Keratinocyte (primary cell): ENCODE measurements around the gene SURF4. TPM values are rescaled to one million over a fixed set of nuclear protein-coding genes. Genes with fewer than 3 reads are reported as not detected.

Experiments used
- DNase-seq: peaks from one replicate; pipeline ENCODE4 v3.0.0-alpha.2; 2011; ENCODE audit warnings: low read depth, missing footprints, low spot score
- FAIRE-seq: peaks from 2 replicates; lab custom pipeline; 2011; peaks lifted over from hg19 to GRCh38; lab: Jason Lieb, UNC
- H2AFZ ChIP-seq: 2 replicates; pipeline ENCODE4 v1.6.0; 2012; ENCODE audit warnings: low read length, control low read depth, inconsistent platforms; ENCODE audit not compliant: control insufficient read depth
- H3K27ac ChIP-seq: 2 replicates; pipeline ENCODE4 v1.5.1; 2011; ENCODE audit warnings: low read length; ENCODE audit not compliant: control insufficient read depth, insufficient read depth
- H3K27me3 ChIP-seq: 3 replicates; pipeline ENCODE4 v1.6.0; 2011; ENCODE audit warnings: low read length; ENCODE audit not compliant: control insufficient read depth, insufficient read depth; ENCODE audit errors: extremely low read depth
- H3K36me3 ChIP-seq, 2 experiments: 2 replicates in 1 of 2; 3 replicates in 1 of 2; pipeline ENCODE4 v1.5.1; 2011; ENCODE audit warnings: low read length in 2 of 2, mild to moderate bottlenecking in 1 of 2; ENCODE audit not compliant: control insufficient read depth in 2 of 2, insufficient read depth in 2 of 2; ENCODE audit errors: extremely low read depth in 1 of 2
- H3K4me1 ChIP-seq: 3 replicates; pipeline ENCODE4 v1.5.1; 2011; ENCODE audit warnings: low read length; ENCODE audit not compliant: control insufficient read depth, insufficient read depth; ENCODE audit errors: extremely low read depth
- H3K4me2 ChIP-seq: 3 replicates; pipeline ENCODE4 v1.6.0; 2011; ENCODE audit warnings: low read depth, low read length; ENCODE audit not compliant: control insufficient read depth, insufficient read depth; ENCODE audit errors: extremely low read depth
- H3K4me3 ChIP-seq, 3 experiments: fragments of 200-600 bp in 1 of 3; sonication (generic) in 1 of 3; 2 replicates in 2 of 3; 3 replicates in 1 of 3; pipeline ENCODE4 v1.5.1; 2011 to 2016; ENCODE audit warnings: low read length in 3 of 3, mild to moderate bottlenecking in 3 of 3, control low read depth in 2 of 3, inconsistent platforms in 1 of 3, low read depth in 1 of 3, mixed read lengths in 1 of 3, mixed run types in 1 of 3, moderate library complexity in 1 of 3; ENCODE audit not compliant: control insufficient read depth in 2 of 3, insufficient read depth in 2 of 3; ENCODE audit errors: extremely low read depth in 1 of 3
- H3K79me2 ChIP-seq: 2 replicates; pipeline ENCODE4 v1.6.0; 2012; ENCODE audit warnings: low read length; ENCODE audit not compliant: control insufficient read depth, insufficient read depth
- H3K9ac ChIP-seq: 3 replicates; pipeline ENCODE4 v1.6.0; 2011; ENCODE audit warnings: low read length; ENCODE audit not compliant: control insufficient read depth, insufficient read depth; ENCODE audit errors: extremely low read depth
- H3K9me1 ChIP-seq: 3 replicates; pipeline ENCODE4 v1.6.0; 2011; ENCODE audit warnings: low read length; ENCODE audit not compliant: control insufficient read depth, insufficient read depth; ENCODE audit errors: extremely low read depth
- H3K9me3 ChIP-seq: 2 replicates; pipeline ENCODE4 v1.5.1; 2012; ENCODE audit warnings: low read depth, low read length; ENCODE audit not compliant: control insufficient read depth
- H4K20me1 ChIP-seq: 3 replicates; pipeline ENCODE4 v1.6.0; 2011; ENCODE audit warnings: low read length; ENCODE audit not compliant: control insufficient read depth, insufficient read depth; ENCODE audit errors: extremely low read depth
- EZH2 ChIP-seq: IDR thresholded peaks from one replicate; pipeline ENCODE4 v1.6.1; 2012; ENCODE audit warnings: inconsistent platforms, mild to moderate bottlenecking, low read length, moderate library complexity
- dilution Hi-C: fragments of 300-500 bp; cut with MboI; formaldehyde crosslinking; loops from one replicate; pipeline ENCODE4 v1.7.0; 2020; ENCODE audit warnings: low sequenced_read_pairs; ENCODE audit not compliant: extremely low pct_ligation_motif_present
- polyA plus RNA-seq, 5 experiments: library from polyadenylated mRNA; depleted of rRNA in 3 of 5; stranded (reverse) in 3 of 5; stranded (forward) in 1 of 5; unstranded in 1 of 5; fragments of >200 nt; gene quantifications; 1 replicate in 1 of 5; 2 replicates in 3 of 5; 3 replicates in 1 of 5; pipeline versions ENCODE4 v1.2.1 to v1.2.3, GENCODE V29; 2011 to 2012; ENCODE audit warnings: missing spikeins in 2 of 5, low read depth in 1 of 5, low replicate concordance in 1 of 5
- TF ChIP-seq, protein P1 (sequence below), 3 experiments: IDR thresholded peaks in 1 of 3; conservative IDR thresholded peaks in 1 of 3; optimal IDR thresholded peaks in 1 of 3; 2 replicates in 2 of 3; 3 replicates in 1 of 3; pipeline versions ENCODE3 to v1.5.1; 2011; ENCODE audit warnings: low read length in 3 of 3, mild to moderate bottlenecking in 3 of 3, moderate library complexity in 2 of 3, control low read depth in 1 of 3, inconsistent platforms in 1 of 3; ENCODE audit not compliant: insufficient read depth in 2 of 3; ENCODE audit errors: extremely low read depth in 1 of 3

The SURF4 gene
- polyA plus RNA-seq, 1 donor (not counting 4 experiments of a cell fraction or from before 2014, with no cell fraction given) = 153 TPM

DNA sequence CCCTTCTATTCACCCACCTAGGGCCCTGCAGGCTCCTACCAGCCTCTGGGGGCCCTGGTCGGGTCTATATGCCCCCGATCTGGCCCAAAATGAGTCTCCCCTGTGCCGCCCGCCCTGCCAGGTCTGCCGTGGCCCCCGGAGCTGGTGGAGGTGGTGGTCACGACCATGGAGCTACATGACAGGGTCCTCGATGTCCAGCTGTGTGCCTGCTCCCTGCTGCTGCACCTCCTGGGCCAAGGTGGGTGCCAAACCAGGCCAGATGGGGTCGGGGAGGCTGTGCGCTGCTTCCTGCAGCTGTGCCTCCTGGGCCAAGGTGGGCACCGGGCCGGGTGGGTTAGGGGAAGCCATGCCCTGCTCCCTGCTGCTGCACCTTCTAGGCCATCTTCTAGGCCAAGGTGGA is 24.4 kb upstream of the SURF4 start:
- TF ChIP-seq EZH2 = no peak
- TF ChIP-seq, protein P1, sequence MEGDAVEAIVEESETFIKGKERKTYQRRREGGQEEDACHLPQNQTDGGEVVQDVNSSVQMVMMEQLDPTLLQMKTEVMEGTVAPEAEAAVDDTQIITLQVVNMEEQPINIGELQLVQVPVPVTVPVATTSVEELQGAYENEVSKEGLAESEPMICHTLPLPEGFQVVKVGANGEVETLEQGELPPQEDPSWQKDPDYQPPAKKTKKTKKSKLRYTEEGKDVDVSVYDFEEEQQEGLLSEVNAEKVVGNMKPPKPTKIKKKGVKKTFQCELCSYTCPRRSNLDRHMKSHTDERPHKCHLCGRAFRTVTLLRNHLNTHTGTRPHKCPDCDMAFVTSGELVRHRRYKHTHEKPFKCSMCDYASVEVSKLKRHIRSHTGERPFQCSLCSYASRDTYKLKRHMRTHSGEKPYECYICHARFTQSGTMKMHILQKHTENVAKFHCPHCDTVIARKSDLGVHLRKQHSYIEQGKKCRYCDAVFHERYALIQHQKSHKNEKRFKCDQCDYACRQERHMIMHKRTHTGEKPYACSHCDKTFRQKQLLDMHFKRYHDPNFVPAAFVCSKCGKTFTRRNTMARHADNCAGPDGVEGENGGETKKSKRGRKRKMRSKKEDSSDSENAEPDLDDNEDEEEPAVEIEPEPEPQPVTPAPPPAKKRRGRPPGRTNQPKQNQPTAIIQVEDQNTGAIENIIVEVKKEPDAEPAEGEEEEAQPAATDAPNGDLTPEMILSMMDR (optimal IDR thresholded peaks at IDR 0.05 in 1 of 3, IDR thresholded peaks at IDR 0.05 in 1 of 3, conservative IDR thresholded peaks at IDR 0.05 in 1 of 3; ENCODE audit: extremely low read depth in 1 of 3, insufficient read depth in 2 of 3, low read length in 3 of 3) = no peak
- H3K9me1 ChIP-seq = no peaks in the 10 kb centered on the region
- peaks cover 4% of the 10 kb centered on the region for H4K20me1 ChIP-seq
- no peaks in the 10 kb centered on the region for H3K4me1 ChIP-seq
- no peak for FAIRE-seq
- H3K27ac ChIP-seq = no peak overlapping the region
- no peaks in the 10 kb centered on the region for H3K9me3 ChIP-seq
- no peak for DNase-seq
- H3K79me2 ChIP-seq = no peaks in the 10 kb centered on the region
- H2AFZ ChIP-seq = no peak overlapping the region
- H3K36me3 ChIP-seq = peaks cover 0 to 8% of the 10 kb centered on the region in 2 experiments
- no peak overlapping the region for H3K4me3 ChIP-seq
- no peak overlapping the region for H3K9ac ChIP-seq
- H3K27me3 ChIP-seq = peaks cover 6% of the 10 kb centered on the region
- dilution Hi-C loops = no loop called here
- H3K4me2 ChIP-seq = no peak overlapping the region

DNA sequence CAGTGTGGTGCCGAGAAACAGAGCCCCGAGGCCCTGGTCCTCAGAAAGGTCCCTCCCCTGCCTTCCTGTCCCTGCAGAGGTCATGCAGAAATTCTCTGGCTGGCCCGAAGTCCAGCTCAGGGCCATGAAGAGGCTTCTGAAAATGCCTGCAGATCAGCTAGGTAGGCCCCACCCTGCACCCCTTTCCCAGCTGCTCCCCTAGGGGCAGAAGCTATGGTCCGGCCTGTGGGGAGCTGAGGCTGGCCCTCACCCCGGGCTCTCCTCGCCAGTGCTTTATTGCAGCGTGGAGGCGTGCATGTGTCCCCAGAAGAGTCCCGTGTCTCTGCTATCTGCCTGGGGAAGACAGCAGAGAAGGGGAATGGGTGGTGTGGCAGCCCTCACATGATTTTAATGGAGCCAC is 22.0 kb upstream of the SURF4 start:
- H3K4me2 ChIP-seq = no peak overlapping the region
- no peak for DNase-seq
- TF ChIP-seq EZH2 = no peak
- TF ChIP-seq, protein P1 (optimal IDR thresholded peaks at IDR 0.05 in 1 of 3, IDR thresholded peaks at IDR 0.05 in 1 of 3, conservative IDR thresholded peaks at IDR 0.05 in 1 of 3; ENCODE audit: extremely low read depth in 1 of 3, insufficient read depth in 2 of 3, low read length in 3 of 3) = no peak
- no peak for FAIRE-seq
- dilution Hi-C loops = no loop called here
- no peak overlapping the region for H3K9ac ChIP-seq
- H3K36me3 ChIP-seq = no peaks in the 10 kb centered on the region
- H3K9me3 ChIP-seq = no peaks in the 10 kb centered on the region
- no peak overlapping the region for H3K4me3 ChIP-seq
- H4K20me1 ChIP-seq = no peaks in the 10 kb centered on the region
- H3K4me1 ChIP-seq = no peaks in the 10 kb centered on the region
- H3K9me1 ChIP-seq = no peaks in the 10 kb centered on the region
- H3K27me3 ChIP-seq = peaks cover 15% of the 10 kb centered on the region
- H2AFZ ChIP-seq = no peak overlapping the region
- H3K27ac ChIP-seq = no peak overlapping the region
- H3K79me2 ChIP-seq = no peaks in the 10 kb centered on the region
